Measurements from ENCODE around the gene NKAIN4.

NKAIN4 gene

GRCh38 chr20:63254232-63254605, at the start of gene NKAIN4:
Gene NKAIN4, minus strand, starts transcription at chr20:63254463. Its CDS starts 13 bp downstream, at chr20:63254450.
- DNase-seq = no peak

- no peak for DNase-seq
These were observed 48.9 kb upstream of the NKAIN4 start for GRCh38 chr20:63303095-63303666.

- DNase-seq = no peak
These were observed 47.4 kb upstream of the NKAIN4 start for GRCh38 chr20:63301671-63302070.

DNA sequence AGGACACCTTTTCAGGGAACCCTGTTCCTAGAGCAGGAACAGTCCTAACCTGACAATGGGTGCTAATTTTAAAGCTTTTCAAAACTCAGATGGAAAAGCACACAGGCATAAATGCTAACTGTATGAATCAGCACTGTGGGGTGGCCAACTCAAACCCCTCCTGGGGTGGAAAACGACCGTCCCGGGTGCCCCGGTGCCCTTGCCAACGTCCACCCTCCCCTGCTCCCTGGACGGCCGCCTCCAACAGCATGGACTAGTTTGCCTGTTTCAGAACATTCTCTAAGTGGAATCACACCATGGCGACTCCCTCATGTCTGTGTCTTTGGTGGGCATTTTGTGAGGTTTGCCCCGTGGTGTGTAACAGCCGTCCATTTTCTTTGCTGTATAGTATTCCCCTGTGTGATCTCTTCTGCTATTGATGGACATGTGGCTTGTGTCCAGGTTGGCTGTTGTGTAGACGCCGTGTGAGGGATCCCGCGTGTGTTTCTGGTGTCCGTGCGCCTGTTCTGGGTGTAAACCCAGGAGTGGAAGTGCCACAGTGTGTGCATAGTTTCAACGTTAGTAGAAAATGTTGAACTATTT, 44.6 kb upstream of the NKAIN4 start:
- no peak for DNase-seq

DNA sequence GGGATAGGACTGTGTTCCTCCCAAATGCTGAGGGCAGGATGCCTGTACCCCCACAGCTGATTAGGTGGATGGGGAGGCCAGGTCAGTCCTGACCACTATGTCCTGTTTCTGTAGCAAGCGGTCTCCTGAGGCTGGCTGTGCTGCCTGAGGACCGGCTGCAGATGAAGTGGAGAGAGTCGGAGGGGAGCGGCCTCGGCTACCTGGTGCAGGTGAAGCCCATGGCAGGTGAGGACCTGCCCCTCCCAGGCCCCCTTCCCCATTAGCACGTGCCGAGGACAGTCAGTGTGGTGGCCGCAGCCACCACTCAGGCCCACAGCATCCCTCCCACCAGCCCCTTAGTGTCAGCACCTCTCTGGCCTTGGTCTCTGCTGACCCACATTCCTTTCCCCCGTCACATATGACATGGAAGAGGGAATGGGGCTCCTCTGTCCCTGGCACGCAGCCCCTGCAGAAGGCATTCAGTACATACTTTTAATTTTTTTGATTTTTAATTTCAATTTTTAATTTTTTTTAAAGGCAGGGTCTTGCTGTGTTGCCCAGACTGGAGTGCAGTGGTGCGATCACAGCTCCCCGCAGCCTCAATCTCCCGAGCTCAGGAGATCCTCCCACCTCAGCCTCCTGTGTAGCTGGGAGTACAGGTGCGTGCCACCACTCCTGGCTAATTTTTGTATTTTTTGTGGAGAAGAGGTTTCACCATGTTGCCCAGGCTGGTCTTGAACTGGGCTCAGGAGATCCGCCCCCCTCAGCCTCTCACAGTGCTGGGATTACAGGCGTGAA, 43.7 kb upstream of the NKAIN4 start:
- DNase-seq = no peak

GRCh38 chr20:63297371-63297781, 43.1 kb upstream of the NKAIN4 start:
- DNase-seq = no peak

GRCh38 chr20:63296531-63297299, 42.5 kb upstream of the NKAIN4 start:
- no peak for DNase-seq

DNA sequence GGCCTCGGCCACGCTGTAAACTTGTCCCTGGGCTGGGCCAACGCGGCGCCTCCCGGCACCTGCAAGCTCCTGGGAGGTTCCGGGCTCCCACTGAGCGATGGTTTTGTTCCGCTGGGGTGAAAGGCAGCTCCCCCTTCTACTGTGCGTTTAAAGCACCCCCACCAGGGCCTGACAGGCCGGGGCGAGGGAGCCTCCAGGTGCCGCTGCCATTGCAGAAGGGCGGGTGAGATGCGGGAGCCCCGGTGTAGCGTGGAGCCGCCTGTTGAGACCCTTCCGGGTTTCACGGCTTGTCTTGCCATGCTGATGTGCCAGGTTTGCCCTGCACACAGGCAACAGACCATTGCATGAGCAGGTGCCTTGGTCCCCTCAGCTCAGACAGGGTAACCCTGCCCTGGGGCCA, 41.6 kb upstream of the NKAIN4 start:
- no peak for DNase-seq

DNA sequence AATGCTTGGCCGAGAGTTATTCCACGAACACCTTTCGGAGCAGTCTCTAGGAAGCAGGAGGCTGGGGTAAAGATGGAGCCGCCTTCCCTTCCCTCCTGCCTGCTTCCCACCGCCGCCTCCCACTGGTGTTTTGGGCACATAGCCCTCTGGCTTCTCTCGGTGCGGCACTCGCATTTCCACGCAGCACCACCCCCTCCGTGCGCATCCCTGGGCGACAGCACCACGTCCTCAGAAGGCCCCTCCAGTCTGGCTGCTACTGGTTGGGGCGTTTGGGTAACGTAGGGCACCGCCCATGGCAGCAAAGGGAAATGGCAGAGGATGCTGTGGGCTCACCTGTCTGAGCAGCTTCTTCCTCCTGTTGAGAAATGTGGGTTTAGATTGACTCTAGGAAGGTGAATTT, 41.2 kb upstream of the NKAIN4 start:
- DNase-seq = peak; percentile 31

DNA sequence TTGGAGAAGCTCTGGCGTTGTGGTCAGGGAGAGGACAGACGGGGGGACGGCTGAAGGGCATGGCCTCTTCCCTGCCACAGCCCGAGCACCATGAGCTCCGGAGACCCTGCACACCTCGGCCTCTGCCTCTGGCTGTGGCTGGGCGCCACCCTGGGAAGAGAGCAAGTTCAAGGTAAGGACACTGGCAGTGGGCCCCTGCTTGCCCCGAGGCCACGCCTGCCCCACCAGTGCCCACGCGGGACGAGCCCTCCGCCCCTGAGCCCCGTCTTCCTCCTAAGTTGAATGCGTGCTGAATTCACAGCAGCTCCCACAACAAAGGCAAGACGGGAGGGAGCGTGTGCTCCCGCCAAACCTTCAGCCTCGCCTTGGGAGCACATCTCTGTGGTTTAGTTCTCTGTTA, 40.8 kb upstream of the NKAIN4 start:
- no peak for DNase-seq

GRCh38 chr20:63294536-63294900, 40.3 kb upstream of the NKAIN4 start:
- no peak for DNase-seq

DNA sequence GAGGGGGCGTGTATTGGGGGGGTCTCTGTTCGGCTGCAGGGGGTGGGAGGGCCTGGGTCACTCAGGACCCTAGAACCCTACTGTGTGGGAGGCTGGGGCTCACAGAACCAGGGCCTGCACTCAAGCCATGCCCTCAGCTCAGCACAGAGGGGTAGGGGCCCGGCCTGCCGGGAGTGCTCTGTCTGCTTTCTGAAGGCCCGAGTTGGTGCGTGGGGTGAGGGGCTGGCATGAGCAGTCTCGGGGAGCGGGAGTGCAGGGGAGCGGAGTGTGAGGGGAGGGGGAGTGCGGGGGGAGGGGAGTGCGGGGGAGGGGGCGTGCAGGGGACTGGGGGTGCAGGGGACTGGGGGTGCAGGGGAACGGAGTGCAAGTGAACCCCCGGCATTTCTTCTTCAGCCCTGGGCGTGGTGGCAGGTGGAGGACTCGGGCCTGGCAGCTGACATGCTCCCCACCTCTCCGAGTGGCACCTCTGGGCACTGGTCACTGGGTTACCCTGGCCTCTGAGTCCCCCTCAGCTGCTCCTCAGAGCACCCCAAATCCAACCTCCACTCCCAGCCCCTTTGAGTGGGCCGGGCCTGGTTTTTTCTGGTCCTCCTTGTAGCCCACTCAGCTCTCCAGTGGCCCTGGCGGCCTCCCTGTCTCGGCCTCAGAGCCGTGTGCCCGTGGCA, 39.7 kb upstream of the NKAIN4 start:
- DNase-seq = no peak

- DNase-seq = no peak
These were observed 39.2 kb upstream of the NKAIN4 start for GRCh38 chr20:63293456-63293855.

GRCh38 chr20:63292904-63293303, 38.6 kb upstream of the NKAIN4 start, which contains the start of gene COL20A1:
Gene COL20A1, plus strand, starts transcription at chr20:63293186. Its CDS starts 1,922 bp downstream, at chr20:63295108.
- no peak for DNase-seq

- no peak for DNase-seq
These were observed 38.0 kb upstream of the NKAIN4 start for GRCh38 chr20:63292292-63292701.

DNA sequence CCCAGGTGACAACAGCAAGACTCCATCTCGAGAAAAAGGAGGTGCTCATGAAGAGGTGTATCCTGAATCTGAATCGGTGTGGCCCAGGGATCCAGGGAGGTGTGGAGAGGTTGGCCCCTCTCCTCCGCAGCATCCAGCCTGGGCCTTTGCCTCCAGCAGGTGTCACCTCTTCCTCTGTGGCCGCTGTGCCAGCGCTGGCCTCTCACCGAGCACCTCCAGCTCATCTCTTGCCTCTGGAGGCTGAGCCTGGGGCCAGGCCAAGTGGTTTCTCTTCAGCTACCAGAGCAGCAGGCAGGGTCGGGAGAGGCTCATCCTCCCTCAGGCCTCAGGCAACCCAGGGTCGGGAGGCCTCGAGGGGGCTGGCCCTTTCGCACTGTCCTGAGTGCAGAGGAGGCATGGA, 37.5 kb upstream of the NKAIN4 start:
- no peak for DNase-seq

GRCh38 chr20:63290677-63291472, 36.6 kb upstream of the NKAIN4 start:
- DNase-seq = peak; percentile 47

DNA sequence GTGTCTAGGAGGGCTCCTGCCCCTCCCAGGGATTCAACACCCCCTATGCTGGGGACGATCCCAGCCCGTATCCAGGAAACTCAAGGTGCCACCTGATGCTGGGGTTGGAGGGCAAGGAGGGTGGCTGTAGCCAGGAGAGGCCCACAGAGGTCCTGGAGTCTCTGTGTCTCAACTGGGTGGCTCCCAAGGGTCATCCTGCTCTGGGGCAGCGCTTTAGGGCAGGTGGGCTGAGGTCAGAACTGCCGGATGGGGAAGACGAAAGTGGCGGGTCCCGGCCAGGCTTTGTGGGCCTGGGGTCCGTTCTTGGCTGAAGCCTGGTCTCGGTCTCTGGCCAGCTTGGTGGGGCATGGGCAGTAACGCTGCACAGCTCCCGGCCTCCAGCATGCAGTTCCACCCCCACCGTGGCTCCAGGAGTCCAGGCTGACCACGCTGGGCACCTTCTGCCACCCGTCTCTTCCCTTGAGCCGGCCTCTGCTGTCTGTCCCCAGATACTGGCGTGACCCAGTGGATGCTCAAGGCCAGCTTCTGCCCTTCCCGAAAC, 35.9 kb upstream of the NKAIN4 start:
- DNase-seq = no peak

DNA sequence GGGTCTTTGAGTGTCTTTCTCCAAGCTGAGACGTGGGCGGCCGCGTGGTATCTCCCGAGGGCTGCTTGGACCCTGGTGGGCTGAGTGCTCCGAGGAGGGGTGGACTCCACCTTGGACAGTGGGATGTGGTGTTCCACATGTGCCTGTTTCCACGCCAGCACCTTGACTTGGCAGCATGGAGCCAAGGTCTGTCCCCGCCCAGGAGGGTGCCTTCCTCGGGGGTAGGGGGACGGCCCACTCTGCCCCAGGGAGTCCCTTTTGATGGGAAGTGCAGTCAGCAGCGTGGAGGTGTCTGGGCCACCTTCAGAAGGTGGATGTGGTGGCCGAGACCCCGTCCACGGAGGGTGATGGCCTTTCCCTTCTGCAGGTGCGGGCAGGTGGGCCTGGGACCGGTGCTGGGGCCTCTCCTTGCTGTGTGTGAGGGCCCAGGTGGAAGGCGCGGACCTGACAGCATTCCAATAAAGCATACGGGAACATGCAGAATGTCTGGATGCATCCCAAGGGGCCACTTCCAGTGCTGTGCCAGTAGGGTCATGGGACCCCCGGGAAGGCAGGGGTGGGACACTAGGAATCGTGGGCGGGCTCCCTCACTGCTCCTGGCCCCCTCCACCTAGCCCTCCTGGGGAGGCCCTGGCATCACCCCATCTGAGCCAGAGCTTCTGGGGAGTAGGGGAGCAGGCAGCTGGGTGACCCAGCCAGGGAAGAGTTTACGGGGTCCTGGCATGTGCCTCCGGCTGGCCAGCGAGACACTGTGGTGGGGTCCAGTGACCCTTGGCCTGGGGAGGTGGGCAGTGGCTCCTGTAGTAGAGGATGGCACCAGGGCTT, 35.3 kb upstream of the NKAIN4 start:
- DNase-seq = no peak

DNA sequence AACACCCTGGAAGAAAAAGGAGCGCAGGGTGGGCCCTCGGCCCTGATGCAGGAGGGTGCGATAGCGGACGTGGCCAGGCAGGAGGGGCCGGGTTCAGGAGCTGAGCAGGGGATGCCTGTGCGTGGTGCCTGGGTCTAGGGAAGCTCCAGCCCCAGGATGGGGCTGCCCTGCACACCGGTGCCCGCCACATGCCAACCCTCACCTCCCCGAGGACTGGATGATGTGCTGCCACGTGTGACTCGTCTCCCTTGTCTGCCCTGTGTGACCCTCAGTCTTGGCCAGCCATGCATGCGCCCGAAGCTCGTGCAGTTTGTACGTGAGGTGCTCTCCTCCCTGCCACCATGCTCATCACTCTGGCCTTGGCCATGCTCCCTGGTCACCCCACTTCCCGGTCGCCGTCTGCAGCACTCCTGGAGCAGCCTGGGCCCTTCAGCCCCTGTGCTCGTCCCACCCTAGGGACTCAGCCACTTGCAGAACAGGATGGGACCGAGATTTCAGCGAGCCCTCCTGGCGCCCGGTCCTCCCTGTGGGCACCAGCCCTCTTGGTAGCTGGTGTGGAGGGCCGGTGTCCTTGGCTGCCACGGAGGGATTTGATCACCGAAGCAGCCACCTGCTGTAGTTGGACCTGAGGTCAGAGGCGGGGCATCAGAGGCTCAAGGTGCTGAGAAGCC, 34.5 kb upstream of the NKAIN4 start:
- no peak for DNase-seq
